GM21825 (cell line): ENCODE measurements around the gene CERS5.

Experiments
- ATAC-seq: cut with Tn5 transposase; IDR thresholded peaks from one replicate; pipeline ENCODE4 v1.9.1; 2021; ENCODE audit warnings: mild to moderate bottlenecking, moderate library complexity; ENCODE audit not compliant: unreplicated experiment

Gene CERS5

DNA sequence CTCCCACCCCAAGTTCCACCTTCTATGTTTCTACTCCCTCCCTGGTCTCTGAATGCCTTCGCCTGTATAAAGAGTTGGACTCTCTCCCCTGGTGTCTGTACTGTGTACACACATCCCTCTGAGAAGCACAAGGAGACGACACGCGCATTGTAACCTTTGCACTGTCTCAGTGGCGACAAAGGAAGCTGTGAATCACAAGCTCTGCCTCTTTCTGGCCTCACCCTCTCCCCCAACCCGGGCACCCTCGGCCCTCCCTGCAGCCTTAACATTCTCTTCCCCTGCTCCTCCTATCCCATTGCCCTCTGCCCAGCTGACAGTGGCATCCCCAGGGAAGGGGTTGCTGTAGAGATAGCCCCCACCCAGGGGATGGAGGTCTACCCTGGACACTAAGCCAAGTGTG lies 84.5 kb downstream of the CERS5 start:
- ATAC-seq: no peak

DNA sequence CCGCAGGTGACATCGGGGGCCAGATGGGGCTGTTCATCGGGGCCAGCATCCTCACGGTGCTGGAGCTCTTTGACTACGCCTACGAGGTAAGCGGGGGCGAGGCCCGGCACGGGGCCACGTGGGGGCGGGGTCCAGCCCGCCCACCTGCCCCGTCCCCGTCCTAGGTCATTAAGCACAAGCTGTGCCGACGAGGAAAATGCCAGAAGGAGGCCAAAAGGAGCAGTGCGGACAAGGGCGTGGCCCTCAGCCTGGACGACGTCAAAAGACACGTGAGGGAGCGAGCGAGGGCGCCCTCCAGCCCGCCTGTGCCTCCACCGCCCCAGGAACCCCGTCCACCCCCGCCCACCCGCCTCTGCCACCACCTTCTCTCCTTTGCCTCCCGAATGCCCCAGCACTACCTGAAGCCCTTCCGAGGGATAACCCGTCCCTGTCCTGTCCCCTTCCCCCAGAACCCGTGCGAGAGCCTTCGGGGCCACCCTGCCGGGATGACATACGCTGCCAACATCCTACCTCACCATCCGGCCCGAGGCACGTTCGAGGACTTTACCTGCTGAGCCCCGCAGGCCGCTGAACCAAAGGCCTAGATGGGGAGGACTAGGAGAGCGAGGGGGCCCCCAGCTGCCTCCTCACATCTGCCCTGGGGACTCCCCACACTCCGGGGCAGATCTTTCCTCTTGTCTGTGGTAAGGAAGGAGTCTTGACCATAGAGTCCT lies 85.9 kb downstream of the CERS5 start:
- ATAC-seq: no peak

DNA sequence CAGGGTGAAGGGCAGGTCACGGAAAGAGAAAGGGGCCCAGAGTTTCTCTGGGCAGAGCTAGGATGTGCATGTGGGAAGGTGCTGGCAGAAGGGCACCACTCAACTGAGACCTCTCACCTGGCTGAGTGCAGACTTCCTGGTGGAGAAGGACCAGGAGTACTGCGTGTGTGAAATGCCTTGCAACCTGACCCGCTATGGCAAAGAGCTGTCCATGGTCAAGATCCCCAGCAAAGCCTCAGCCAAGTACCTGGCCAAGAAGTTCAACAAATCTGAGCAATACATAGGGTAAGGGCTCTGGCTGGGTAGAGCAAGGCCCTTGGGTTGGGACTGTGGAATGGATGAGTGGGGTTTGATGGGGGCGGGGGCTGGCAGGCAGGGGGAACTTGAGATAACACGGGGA lies 87.4 kb downstream of the CERS5 start:
- no peak for ATAC-seq
